Heart left ventricle (tissue), 13 donors: Measurements from ENCODE around the gene EPHA5.

ENCODE experiments used
- POLR2A ChIP-seq, 2 donors: fragments of 450-650 bp; IDR thresholded peaks; one replicate each; pipeline ENCODE4 v1.6.1; 2017; ENCODE audit warnings: antibody characterized with exemption in 2 of 2, mild to moderate bottlenecking in 2 of 2, moderate library complexity in 2 of 2
- TF ChIP-seq, protein P1 (sequence below), 12 donors: fragments of 200-600 bp; sonication (generic) in 4 of 12; IDR thresholded peaks; one replicate each; pipeline versions ENCODE4 v1.5.0 to v1.8.0; 2018 to 2022; ENCODE audit warnings: antibody characterized with exemption in 12 of 12, mild to moderate bottlenecking in 5 of 12
- donor health status: ischemic (EF 13 %, LVEDD 7.1; RV severe dilation, severe dysfunction).
- donor health status: DM: no; HTN: yes; CAD: no.
- donor health status: DM: no; HTN: no; CAD: no.
- donor health status: ischemic (EF 25% LVEDD 6.9; RV normal size, moderate dysfunction).
- donor health status: ischemic (EF 25% LVEDD 5.7; RV mildly dilated, moderate dysfunction).
- donor health status: ischemic (EF 35%, LVEDD 5.7; RV mildly dilated, moderate dysfunction).
- donor health status: nonischemic (EF 11% LVEDD 7.7; RV severe dilation, severe dysfunction).
- donor health status: DM: yes; HTN: yes; CAD: no.
- donor health status: PGD.
- donor health status: ischemic (EF 29% LVEDD 5.4; RV normal size, mild dysfunction).
- donor health status: nonischemic (EF 23%, LVEDD 6.1; RV moderate dilation, normal function).

DNA sequence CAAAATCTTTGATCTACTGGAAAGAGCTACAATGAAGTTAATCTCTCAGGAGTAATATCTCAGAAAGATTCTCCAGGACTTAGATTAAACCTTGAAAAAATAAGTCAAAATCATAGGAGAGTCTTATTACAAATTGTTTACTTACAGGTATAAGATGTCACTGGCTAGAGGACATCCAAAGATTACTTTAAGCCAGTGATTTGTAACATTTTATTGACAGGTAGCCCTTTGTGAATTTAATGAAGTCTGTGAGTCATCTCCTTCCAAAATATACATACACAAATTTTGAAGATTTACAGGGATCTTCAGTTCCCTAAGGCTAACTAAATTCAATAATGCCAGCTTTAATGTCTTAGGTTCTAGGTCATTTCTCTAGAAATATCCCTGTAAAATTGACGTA, 359.7 kb downstream of the EPHA5 start:
- no peak for TF ChIP-seq POLR2A (IDR thresholded peaks at IDR 0.05)
- TF ChIP-seq, protein P1, sequence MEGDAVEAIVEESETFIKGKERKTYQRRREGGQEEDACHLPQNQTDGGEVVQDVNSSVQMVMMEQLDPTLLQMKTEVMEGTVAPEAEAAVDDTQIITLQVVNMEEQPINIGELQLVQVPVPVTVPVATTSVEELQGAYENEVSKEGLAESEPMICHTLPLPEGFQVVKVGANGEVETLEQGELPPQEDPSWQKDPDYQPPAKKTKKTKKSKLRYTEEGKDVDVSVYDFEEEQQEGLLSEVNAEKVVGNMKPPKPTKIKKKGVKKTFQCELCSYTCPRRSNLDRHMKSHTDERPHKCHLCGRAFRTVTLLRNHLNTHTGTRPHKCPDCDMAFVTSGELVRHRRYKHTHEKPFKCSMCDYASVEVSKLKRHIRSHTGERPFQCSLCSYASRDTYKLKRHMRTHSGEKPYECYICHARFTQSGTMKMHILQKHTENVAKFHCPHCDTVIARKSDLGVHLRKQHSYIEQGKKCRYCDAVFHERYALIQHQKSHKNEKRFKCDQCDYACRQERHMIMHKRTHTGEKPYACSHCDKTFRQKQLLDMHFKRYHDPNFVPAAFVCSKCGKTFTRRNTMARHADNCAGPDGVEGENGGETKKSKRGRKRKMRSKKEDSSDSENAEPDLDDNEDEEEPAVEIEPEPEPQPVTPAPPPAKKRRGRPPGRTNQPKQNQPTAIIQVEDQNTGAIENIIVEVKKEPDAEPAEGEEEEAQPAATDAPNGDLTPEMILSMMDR (IDR thresholded peaks at IDR 0.05): no peak
